Measurements from ENCODE around the gene HOXD11.

Gene HOXD11

GRCh38 chr2:176080540-176081375 lies 26.3 kb upstream of the HOXD11 start:
- Histone ChIP-seq H3K27ac (ENCODE audit: low read depth, low read length) (no peak overlapping the region), H3K9me2 (replicated peaks; ENCODE audit: control insufficient read depth, low read length) (no peaks in the 10 kb centered on the region), H3K4me3 (ENCODE audit: low read length) (no peak overlapping the region), H4K20me1 (ENCODE audit: control insufficient read depth, insufficient read depth, low read depth, low read length) (no peaks in the 10 kb centered on the region), H3K4me1 (ENCODE audit: control insufficient read depth, low read length) (no peaks in the 10 kb centered on the region), H3K27me3 (ENCODE audit: control insufficient read depth, low read length) (peaks cover 5% of the 10 kb centered on the region), H3K9me3 (ENCODE audit: control insufficient read depth, insufficient read depth, low read length) (peaks cover 6% of the 10 kb centered on the region; the same call in 1 of the 2 replicates), H3K36me3 (ENCODE audit: control insufficient read depth, low read length) (no peaks in the 10 kb centered on the region), H3F3A (ENCODE audit: control insufficient read depth, insufficient read depth) (no peaks in the 10 kb centered on the region), H3K4me2 (ENCODE audit: low read length) (no peak overlapping the region), H3K79me2 (ENCODE audit: control insufficient read depth, low read length) (no peaks in the 10 kb centered on the region)
- no peak for TF ChIP-seq EZH2phosphoT487 (IDR thresholded peaks at IDR 0.05; ENCODE audit: borderline replicate concordance, low read length)
- TF ChIP-seq, protein P1, sequence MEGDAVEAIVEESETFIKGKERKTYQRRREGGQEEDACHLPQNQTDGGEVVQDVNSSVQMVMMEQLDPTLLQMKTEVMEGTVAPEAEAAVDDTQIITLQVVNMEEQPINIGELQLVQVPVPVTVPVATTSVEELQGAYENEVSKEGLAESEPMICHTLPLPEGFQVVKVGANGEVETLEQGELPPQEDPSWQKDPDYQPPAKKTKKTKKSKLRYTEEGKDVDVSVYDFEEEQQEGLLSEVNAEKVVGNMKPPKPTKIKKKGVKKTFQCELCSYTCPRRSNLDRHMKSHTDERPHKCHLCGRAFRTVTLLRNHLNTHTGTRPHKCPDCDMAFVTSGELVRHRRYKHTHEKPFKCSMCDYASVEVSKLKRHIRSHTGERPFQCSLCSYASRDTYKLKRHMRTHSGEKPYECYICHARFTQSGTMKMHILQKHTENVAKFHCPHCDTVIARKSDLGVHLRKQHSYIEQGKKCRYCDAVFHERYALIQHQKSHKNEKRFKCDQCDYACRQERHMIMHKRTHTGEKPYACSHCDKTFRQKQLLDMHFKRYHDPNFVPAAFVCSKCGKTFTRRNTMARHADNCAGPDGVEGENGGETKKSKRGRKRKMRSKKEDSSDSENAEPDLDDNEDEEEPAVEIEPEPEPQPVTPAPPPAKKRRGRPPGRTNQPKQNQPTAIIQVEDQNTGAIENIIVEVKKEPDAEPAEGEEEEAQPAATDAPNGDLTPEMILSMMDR (IDR thresholded peaks at IDR 0.05; ENCODE audit: low read depth, low read length, poor library complexity, severe bottlenecking), result no peak

GRCh38 chr2:176081376-176081836 lies 25.7 kb upstream of the HOXD11 start:
- H3F3A ChIP-seq (ENCODE audit: control insufficient read depth, insufficient read depth), result no peaks in the 10 kb centered on the region
- H3K4me2 ChIP-seq (ENCODE audit: low read length), result no peak overlapping the region
- no peaks in the 10 kb centered on the region for H3K36me3 ChIP-seq (ENCODE audit: control insufficient read depth, low read length)
- H3K79me2 ChIP-seq (ENCODE audit: control insufficient read depth, low read length), result no peaks in the 10 kb centered on the region
- no peaks in the 10 kb centered on the region for H3K4me1 ChIP-seq (ENCODE audit: control insufficient read depth, low read length)
- no peaks in the 10 kb centered on the region for H3K9me2 ChIP-seq (replicated peaks; ENCODE audit: control insufficient read depth, low read length)
- peaks cover 5% of the 10 kb centered on the region for H3K27me3 ChIP-seq (ENCODE audit: control insufficient read depth, low read length)
- no peak overlapping the region for H3K27ac ChIP-seq (ENCODE audit: low read depth, low read length)
- TF ChIP-seq EZH2phosphoT487 (IDR thresholded peaks at IDR 0.05; ENCODE audit: borderline replicate concordance, low read length), result no peak
- TF ChIP-seq, protein P1 (IDR thresholded peaks at IDR 0.05; ENCODE audit: low read depth, low read length, poor library complexity, severe bottlenecking), result no peak
- no peak overlapping the region for H3K4me3 ChIP-seq (ENCODE audit: low read length)
- no peaks in the 10 kb centered on the region for H4K20me1 ChIP-seq (ENCODE audit: control insufficient read depth, insufficient read depth, low read depth, low read length)
- H3K9me3 ChIP-seq (ENCODE audit: control insufficient read depth, insufficient read depth, low read length), result peaks cover 6% of the 10 kb centered on the region; the same call in 1 of the 2 replicates

GRCh38 chr2:176081837-176082524 lies 25.1 kb upstream of the HOXD11 start:
- Histone ChIP-seq H3K9me2 (replicated peaks; ENCODE audit: control insufficient read depth, low read length) (no peaks in the 10 kb centered on the region), H3F3A (ENCODE audit: control insufficient read depth, insufficient read depth) (no peaks in the 10 kb centered on the region), H3K27ac (ENCODE audit: low read depth, low read length) (no peak overlapping the region), H4K20me1 (ENCODE audit: control insufficient read depth, insufficient read depth, low read depth, low read length) (no peaks in the 10 kb centered on the region), H3K9me3 (ENCODE audit: control insufficient read depth, insufficient read depth, low read length) (peaks cover 6% of the 10 kb centered on the region; the same call in 1 of the 2 replicates), H3K4me1 (ENCODE audit: control insufficient read depth, low read length) (no peaks in the 10 kb centered on the region), H3K27me3 (ENCODE audit: control insufficient read depth, low read length) (peaks cover 6% of the 10 kb centered on the region), H3K4me2 (ENCODE audit: low read length) (no peak overlapping the region), H3K4me3 (ENCODE audit: low read length) (no peak overlapping the region), H3K79me2 (ENCODE audit: control insufficient read depth, low read length) (no peaks in the 10 kb centered on the region), H3K36me3 (ENCODE audit: control insufficient read depth, low read length) (no peaks in the 10 kb centered on the region)
- TF ChIP-seq EZH2phosphoT487 (IDR thresholded peaks at IDR 0.05; ENCODE audit: borderline replicate concordance, low read length), result no peak
- TF ChIP-seq, protein P1 (IDR thresholded peaks at IDR 0.05; ENCODE audit: low read depth, low read length, poor library complexity, severe bottlenecking), result no peak

Data from DOHH2 (cell line).